Measurements from ENCODE around the gene HP1BP3. TPM values are rescaled to one million over a fixed set of nuclear protein-coding genes. Genes with fewer than 3 reads are reported as not detected.

The HP1BP3 gene
- total and polyA plus RNA-seq, 12 donors, result 54.4 to 148 (median 129) TPM

- peaks cover 0 to 59% (median 40%) of the 10 kb centered on the region in 7 donors for H3K27me3 ChIP-seq
- ATAC-seq (no peak), DNase-seq (no peak)
- no peaks in the 10 kb centered on the region for H3K36me3 ChIP-seq
- no peak overlapping the region for H3K27ac ChIP-seq
- intact Hi-C loops (cut with DNase I), result loop anchor here in 2 of 10 donors (10.0 kb wide), 1 partner anchor 206 kb away; no protein-coding TSS in a partner anchor
- H3K4me3 ChIP-seq, result no peak overlapping the region
- 31 to 34% methylated on average over 4 of the region's 4 CpGs for WGBS, 2 donors
- H3K9me3 ChIP-seq, result no peaks in the 10 kb centered on the region
- peaks cover 9 to 23% (median 21%) of the 10 kb centered on the region in 9 donors for H3K4me1 ChIP-seq
- no peak for TF ChIP-seq CTCF (IDR thresholded peaks at IDR 0.05)
Measured at GRCh38 chr1:20730690-20731056, 56.4 kb downstream of the HP1BP3 start.

DNA sequence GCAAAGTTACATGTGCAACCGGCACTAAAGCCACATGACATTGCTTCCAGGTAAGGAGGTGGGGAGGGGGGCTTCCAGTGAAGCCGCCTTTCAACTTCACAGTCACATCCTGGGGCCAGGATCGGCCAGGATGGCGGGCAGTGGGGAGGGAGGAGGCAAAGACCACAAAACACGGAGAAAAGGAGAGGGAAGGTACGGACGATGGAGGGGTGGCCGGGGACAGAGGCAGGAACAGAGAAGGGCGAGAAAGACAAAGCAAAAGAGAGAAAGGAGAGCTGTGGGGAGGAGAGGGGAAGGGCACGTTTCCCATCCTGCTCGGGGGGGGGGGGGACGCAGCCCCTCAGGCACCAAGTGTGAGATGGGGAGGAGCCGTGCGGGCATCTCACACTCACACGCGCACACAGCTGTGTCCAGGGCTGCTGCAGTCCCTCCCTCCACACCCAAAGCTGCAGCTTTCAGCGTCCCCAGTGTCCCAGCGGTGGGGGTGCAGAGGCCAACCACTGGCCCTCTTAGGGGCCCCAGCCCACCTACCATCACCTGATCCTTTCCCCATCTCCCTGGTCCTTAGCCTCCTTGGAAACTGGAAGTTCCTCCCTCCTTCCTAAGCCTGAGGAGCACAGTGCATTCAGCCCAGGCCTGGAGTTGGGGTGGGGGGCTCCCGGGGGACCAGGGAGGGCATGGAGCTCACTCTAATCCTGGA is 57.0 kb downstream of the HP1BP3 start:
- Histone ChIP-seq H3K36me3 (no peaks in the 10 kb centered on the region), H3K27me3 (peaks cover 0 to 59% (median 40%) of the 10 kb centered on the region in 7 donors), H3K4me3 (no peak overlapping the region), H3K27ac (no peak overlapping the region), H3K9me3 (no peaks in the 10 kb centered on the region), H3K4me1 (peaks cover 9 to 23% (median 21%) of the 10 kb centered on the region in 9 donors)
- ATAC-seq, result no peak
- 18 to 20% methylated on average over 19 of the region's 19 CpGs for WGBS, 2 donors
- TF ChIP-seq CTCF (IDR thresholded peaks at IDR 0.05), result no peak
- DNase-seq, result no peak
- intact Hi-C loops (cut with DNase I), result loop anchor here in 2 of 10 donors (10.0 kb wide), 1 partner anchor 205 kb away; no protein-coding TSS in a partner anchor

DNA sequence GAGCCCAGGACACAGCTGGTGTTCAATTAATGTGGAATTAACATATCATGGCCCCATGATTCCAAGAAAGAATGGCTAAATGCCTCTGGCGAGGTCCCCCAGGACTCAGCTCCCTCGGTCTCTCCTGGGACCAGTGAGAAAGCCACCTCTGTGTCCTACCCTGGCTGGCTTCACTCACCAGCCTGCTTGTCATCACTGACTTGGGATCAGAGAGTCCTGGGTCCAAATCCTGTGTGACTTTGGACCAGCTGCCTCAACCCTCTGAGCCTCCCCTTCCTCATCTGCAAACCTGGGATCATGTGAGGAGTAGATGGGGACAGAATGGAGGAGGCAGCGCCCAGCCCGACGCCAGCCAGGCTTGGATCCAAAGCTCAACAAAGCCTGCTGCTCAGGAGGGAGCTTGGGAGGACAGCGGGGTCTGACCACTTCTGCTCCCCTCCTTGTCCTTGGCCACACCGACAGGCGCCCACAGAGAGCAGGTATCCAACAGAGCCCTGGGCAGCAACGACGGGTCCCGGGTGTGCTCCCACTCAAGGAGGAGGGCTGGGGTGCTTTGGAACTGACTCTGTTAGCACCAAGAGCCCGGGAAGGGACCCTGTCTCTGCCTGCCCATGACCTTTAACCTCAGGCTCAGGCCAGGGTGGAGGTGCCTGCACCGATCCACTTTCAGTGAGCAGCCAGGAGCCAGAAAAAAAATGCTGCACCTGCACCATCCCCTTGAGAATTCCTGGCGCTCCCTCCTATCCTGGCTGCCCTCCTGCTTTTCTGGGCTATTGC is 57.8 kb downstream of the HP1BP3 start:
- H3K27ac ChIP-seq, result no peak overlapping the region
- peaks cover 0 to 59% (median 40%) of the 10 kb centered on the region in 7 donors for H3K27me3 ChIP-seq
- WGBS, 2 donors, result 47 to 57% methylated on average over 14 of the region's 14 CpGs
- H3K4me1 ChIP-seq, result peaks cover 9 to 23% (median 21%) of the 10 kb centered on the region in 9 donors
- no peak for TF ChIP-seq CTCF (IDR thresholded peaks at IDR 0.05)
- no peak for ATAC-seq
- H3K9me3 ChIP-seq, result no peaks in the 10 kb centered on the region
- DNase-seq, result no peak
- H3K4me3 ChIP-seq, result no peak overlapping the region
- intact Hi-C loops (cut with DNase I), result no loop called here
- no peaks in the 10 kb centered on the region for H3K36me3 ChIP-seq

GRCh38 chr1:20728371-20729154 is 58.5 kb downstream of the HP1BP3 start:
- ATAC-seq, result no peak
- no peak for TF ChIP-seq CTCF (IDR thresholded peaks at IDR 0.05)
- Histone ChIP-seq H3K4me3 (no peak overlapping the region), H3K4me1 (peaks cover 9 to 22% (median 20%) of the 10 kb centered on the region in 9 donors), H3K27me3 (peaks cover 0 to 59% (median 40%) of the 10 kb centered on the region in 7 donors), H3K36me3 (no peaks in the 10 kb centered on the region), H3K27ac (no peak overlapping the region), H3K9me3 (no peaks in the 10 kb centered on the region)
- DNase-seq, result no peak
- intact Hi-C loops (cut with DNase I), result no loop called here
- WGBS, 2 donors, result 53 to 57% methylated on average over 9 of the region's 9 CpGs
